GM19467 (cell line): ENCODE results near the gene SPOCK1.

ENCODE experiments used
- ATAC-seq: cut with Tn5 transposase; IDR thresholded peaks from one replicate; pipeline ENCODE4 v1.9.1; 2021; ENCODE audit warnings: mild to moderate bottlenecking, moderate library complexity; ENCODE audit not compliant: unreplicated experiment

Gene SPOCK1

GRCh38 chr5:137496919-137497318 is 2.2 kb downstream of the SPOCK1 start:
- no peak for ATAC-seq

GRCh38 chr5:137492331-137492730 is 6.8 kb downstream of the SPOCK1 start:
- ATAC-seq, result no peak

- no peak for ATAC-seq
These were observed 8.0 kb downstream of the SPOCK1 start for GRCh38 chr5:137491121-137491520.

GRCh38 chr5:137490591-137490990 is 8.5 kb downstream of the SPOCK1 start:
- no peak for ATAC-seq

- no peak for ATAC-seq
These were observed 10.2 kb downstream of the SPOCK1 start for GRCh38 chr5:137488974-137489373.

GRCh38 chr5:137488516-137488915 is 10.6 kb downstream of the SPOCK1 start:
- no peak for ATAC-seq

GRCh38 chr5:137487600-137487999 is 11.5 kb downstream of the SPOCK1 start:
- ATAC-seq, result no peak

- ATAC-seq, result no peak
These were observed 12.4 kb downstream of the SPOCK1 start for GRCh38 chr5:137486707-137487106.

GRCh38 chr5:137481596-137481995 is 17.5 kb downstream of the SPOCK1 start:
- no peak for ATAC-seq

GRCh38 chr5:137478043-137478442 is 21.1 kb downstream of the SPOCK1 start:
- no peak for ATAC-seq

GRCh38 chr5:137470921-137471220 is 28.3 kb downstream of the SPOCK1 start:
- ATAC-seq, result no peak

- no peak for ATAC-seq
These were observed 28.8 kb downstream of the SPOCK1 start for GRCh38 chr5:137470111-137470920.

- ATAC-seq, result no peak
These were observed 32.2 kb downstream of the SPOCK1 start for GRCh38 chr5:137466889-137467288.

GRCh38 chr5:137465930-137466329 is 33.2 kb downstream of the SPOCK1 start:
- ATAC-seq, result no peak

GRCh38 chr5:137462816-137463520 is 36.2 kb downstream of the SPOCK1 start:
- ATAC-seq, result no peak

- no peak for ATAC-seq
These were observed 36.9 kb downstream of the SPOCK1 start for GRCh38 chr5:137462265-137462590.

- ATAC-seq, result no peak
These were observed 37.5 kb downstream of the SPOCK1 start for GRCh38 chr5:137461391-137462264.

GRCh38 chr5:137454671-137455070 is 44.5 kb downstream of the SPOCK1 start:
- ATAC-seq, result no peak

GRCh38 chr5:137453483-137454080 is 45.5 kb downstream of the SPOCK1 start:
- ATAC-seq, result no peak

- no peak for ATAC-seq
These were observed 48.4 kb downstream of the SPOCK1 start for GRCh38 chr5:137450759-137451158.

- ATAC-seq, result no peak
These were observed 50.3 kb downstream of the SPOCK1 start for GRCh38 chr5:137448868-137449267.
